T-helper 9 cell (primary cell): Measurements from ENCODE around the gene IMMP2L.

Experiments
- DNase-seq: peaks from one replicate; pipeline ENCODE4 v3.0.0-alpha.2; 2020

Gene IMMP2L

GRCh38 chr7:110764852-110765251, 797.4 kb downstream of the IMMP2L start:
- DNase-seq, result no peak

- no peak for DNase-seq
Measured at GRCh38 chr7:110762546-110763225, 799.6 kb downstream of the IMMP2L start.

GRCh38 chr7:110760341-110760740, 802.0 kb downstream of the IMMP2L start:
- DNase-seq, result no peak

GRCh38 chr7:110759069-110759468, 803.2 kb downstream of the IMMP2L start:
- no peak for DNase-seq

- DNase-seq, result no peak
Measured at GRCh38 chr7:110754649-110755048, 807.6 kb downstream of the IMMP2L start.

GRCh38 chr7:110750931-110751605, 811.2 kb downstream of the IMMP2L start:
- DNase-seq, result no peak

GRCh38 chr7:110733221-110733620, 829.1 kb downstream of the IMMP2L start:
- DNase-seq, result no peak

GRCh38 chr7:110724811-110725210, 837.5 kb downstream of the IMMP2L start:
- DNase-seq, result no peak

- no peak for DNase-seq
Measured at GRCh38 chr7:110721395-110721794, 840.9 kb downstream of the IMMP2L start.

GRCh38 chr7:110720626-110721025, 841.7 kb downstream of the IMMP2L start:
- DNase-seq, result no peak

GRCh38 chr7:110719741-110720140, 842.6 kb downstream of the IMMP2L start:
- DNase-seq, result no peak

- DNase-seq, result no peak
Measured at GRCh38 chr7:110718503-110719205, 843.6 kb downstream of the IMMP2L start.

GRCh38 chr7:110704225-110704624, 858.1 kb downstream of the IMMP2L start:
- no peak for DNase-seq

GRCh38 chr7:110698576-110698975, 863.7 kb downstream of the IMMP2L start:
- DNase-seq, result no peak

GRCh38 chr7:110693344-110693743, 868.9 kb downstream of the IMMP2L start:
- no peak for DNase-seq

- DNase-seq, result no peak
Measured at GRCh38 chr7:110688908-110689307, 873.4 kb downstream of the IMMP2L start.

- DNase-seq, result no peak
Measured at GRCh38 chr7:110685899-110686298, 876.4 kb downstream of the IMMP2L start.

- DNase-seq, result no peak
Measured at GRCh38 chr7:110681941-110682340, 880.4 kb downstream of the IMMP2L start.

- DNase-seq, result no peak
Measured at GRCh38 chr7:110677405-110677804, 884.9 kb downstream of the IMMP2L start.

- no peak for DNase-seq
Measured at GRCh38 chr7:110676785-110677184, 885.5 kb downstream of the IMMP2L start.

GRCh38 chr7:110675383-110676103, 886.7 kb downstream of the IMMP2L start:
- no peak for DNase-seq

- DNase-seq, result no peak
Measured at GRCh38 chr7:110673148-110673547, 889.1 kb downstream of the IMMP2L start.

GRCh38 chr7:110669410-110669809, 892.9 kb downstream of the IMMP2L start:
- DNase-seq, result no peak
